Right ventricle myocardium inferior (tissue), 1 donor: ENCODE measurements around the gene CAMSAP2. TPM values are rescaled to one million over a fixed set of nuclear protein-coding genes. Genes with fewer than 3 reads are reported as not detected.

ENCODE experiments used
- ATAC-seq: fragments of 200-7000 bp; cut with Tn5 transposase; one replicate; pipeline ENCODE4 v1.9.1; 2020; ENCODE audit warnings: mild to moderate bottlenecking, moderate library complexity
- DNase-seq: peaks from one replicate; pipeline ENCODE4 v3.0.0; 2021; ENCODE audit errors: missing footprints
- intact Hi-C: fragments of 100-400 bp; cut with DNase I; formaldehyde crosslinking; loops from one replicate; pipeline ENCODE4 v1.11.0; 2022
- total RNA-seq: library from RNA; stranded (reverse); fragmentation: NEBNext Ultra II Directional; extraction: Animal tissue kit (Norgen Biotek cat#: 25700); gene quantifications from one replicate; pipeline ENCODE4 v1.2.1, GENCODE V29; 2021
- donor health status: DM: no; HTN: yes; CAD: no; lungs with severe emphysema.

The CAMSAP2 gene
- total RNA-seq, 1 donor from 2014 or later: 37.4 TPM

DNA sequence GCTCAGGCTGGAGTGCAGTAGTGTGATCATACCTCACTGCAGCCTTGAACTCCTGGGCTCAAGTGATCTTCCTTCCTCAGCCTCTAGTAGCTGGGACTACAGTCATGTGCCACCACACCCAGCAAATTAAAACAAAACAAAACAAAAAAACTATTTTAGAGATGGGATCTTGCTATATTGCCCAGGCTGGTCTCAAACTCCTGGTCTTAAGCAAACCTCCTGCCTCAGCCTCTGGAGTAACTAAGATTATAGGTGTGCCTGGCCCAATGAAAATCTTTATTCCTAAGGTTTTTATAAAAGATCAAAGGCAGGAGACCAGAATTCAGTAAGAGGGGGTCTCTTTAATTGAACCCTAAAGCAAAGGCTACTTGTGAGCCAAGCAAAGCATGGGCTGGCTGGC lies 166.1 kb downstream of the CAMSAP2 start:
- no peak for DNase-seq
- intact Hi-C loops: no loop called here
- ATAC-seq: no peak

DNA sequence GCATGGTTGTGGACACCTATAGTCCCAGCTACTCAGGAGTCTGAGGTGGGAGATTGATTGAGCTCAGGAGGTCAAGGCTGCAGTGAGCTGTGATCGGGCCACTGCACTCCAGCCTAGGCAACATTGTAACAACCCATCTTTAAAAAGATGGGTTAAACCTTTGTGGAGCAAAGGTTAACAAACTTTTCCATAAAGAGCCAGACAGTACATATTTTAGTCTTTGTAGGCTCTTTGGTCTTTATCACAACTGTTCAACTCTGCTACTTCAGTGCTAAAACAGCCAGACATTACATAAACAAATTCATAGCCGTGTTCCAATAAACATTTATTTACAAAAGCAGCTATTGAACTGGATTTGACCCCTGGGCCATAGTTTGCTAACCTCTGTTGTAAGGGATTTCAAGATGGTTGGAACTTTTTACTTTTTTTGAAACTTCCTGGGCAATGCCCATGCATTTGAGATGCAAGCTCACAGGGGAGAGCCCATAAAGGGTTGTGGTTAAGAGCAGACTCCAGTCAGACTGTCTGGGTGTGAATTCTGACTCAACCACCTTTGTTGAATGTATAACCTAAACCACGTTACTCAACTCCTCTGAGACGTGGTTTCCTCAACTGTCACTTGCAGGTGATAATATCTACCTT lies 166.8 kb downstream of the CAMSAP2 start:
- no peak for ATAC-seq
- intact Hi-C loops: no loop called here
- DNase-seq: no peak

DNA sequence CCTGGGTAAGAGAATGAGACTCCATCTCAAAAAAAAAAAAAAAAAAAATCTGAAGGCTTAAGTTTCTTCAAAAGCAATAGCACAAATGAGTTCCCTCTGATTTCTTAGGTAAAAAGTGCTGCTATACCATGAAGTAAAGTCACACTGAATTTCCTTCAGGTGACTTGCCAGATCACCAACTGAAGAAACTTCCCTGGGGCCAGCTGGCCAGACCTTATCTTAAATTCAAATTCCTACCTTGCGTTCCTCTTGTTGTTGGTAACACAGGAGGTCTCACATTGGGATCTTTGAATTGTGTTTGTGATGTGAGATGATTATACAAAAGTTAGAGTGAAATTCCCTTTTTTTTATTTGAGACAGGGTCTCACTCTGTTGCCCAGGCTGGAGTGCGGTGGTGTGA lies 167.8 kb downstream of the CAMSAP2 start:
- ATAC-seq (no peak), DNase-seq (no peak)
- intact Hi-C loops: no loop called here

DNA sequence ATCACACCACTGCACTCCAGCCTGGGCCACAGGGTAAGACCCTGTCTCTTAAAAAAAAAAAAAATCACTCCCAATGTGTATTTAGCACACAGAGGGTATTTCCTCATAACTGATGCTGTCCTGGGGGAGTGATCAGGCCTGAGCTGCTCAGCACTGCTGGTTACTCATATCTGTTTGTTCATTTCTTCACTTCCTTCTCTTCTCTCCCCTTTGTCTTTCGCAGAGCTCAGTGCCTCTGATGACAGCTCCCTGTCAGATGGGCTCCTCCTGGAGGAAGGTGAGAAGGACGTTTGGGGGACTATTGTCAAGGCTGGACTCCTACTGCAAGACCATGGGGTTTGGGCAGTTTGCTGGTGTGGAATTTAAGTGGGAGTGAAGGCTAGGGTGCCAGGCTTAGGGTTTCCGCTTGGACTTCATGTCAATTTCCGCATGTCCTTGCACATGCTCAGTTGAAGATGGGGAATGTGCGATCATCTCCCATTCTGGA lies 169.0 kb downstream of the CAMSAP2 start:
- intact Hi-C loops: no loop called here
- no peak for DNase-seq
- ATAC-seq: no peak

DNA sequence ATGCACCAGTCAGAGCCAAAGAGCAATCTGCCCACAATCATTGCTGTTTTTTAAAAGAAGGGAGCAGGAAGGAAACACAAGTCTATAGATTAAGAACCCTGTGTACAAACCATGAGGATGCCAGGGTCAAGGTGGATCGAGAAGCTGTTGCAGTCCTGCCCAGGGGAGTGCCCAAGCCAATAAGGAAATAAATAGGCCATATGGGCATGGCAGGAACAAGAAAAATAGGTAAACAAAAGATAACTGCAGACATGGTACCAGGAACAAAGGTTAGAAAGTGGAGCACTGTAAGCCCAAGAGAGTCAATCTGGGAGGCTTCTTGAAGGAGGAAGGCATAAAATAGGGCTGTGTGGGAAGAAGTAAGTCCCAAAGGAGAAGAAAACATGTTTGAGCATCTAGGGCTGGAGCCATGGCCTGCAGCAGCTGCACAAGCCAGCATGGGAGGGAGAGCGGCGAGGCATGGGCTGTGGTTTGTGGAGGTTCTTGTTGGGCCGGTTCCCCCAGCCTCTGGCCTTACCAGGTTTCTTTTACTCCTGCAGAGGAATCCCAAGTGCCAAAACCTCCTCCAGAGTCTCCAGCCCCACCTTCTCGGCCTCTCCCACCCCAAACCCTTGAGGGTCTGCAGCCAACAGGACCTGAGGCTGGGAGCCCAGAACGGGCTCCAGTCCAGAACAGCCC lies 169.6 kb downstream of the CAMSAP2 start:
- intact Hi-C loops: no loop called here
- ATAC-seq (no peak), DNase-seq (no peak)

DNA sequence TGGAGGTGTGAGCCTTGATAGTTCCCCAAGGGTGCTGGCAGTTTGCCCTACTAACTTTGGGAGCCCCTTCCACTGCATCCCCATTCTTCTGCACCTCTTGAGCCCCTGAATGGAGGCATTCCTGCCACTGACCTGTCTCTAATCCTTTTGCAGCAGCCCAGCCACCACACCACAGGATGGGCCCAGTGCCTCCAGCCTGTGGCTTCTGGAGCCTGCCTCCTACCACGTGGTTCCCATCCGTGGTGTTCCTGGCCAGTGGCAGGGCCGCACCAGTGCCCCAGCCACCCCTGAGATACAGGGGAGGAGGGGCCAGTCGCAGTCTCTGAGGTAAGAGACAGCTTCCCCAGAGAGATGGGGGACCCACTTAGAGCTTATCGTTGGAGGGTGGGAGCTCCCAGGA lies 170.4 kb downstream of the CAMSAP2 start:
- no peak for ATAC-seq

DNA sequence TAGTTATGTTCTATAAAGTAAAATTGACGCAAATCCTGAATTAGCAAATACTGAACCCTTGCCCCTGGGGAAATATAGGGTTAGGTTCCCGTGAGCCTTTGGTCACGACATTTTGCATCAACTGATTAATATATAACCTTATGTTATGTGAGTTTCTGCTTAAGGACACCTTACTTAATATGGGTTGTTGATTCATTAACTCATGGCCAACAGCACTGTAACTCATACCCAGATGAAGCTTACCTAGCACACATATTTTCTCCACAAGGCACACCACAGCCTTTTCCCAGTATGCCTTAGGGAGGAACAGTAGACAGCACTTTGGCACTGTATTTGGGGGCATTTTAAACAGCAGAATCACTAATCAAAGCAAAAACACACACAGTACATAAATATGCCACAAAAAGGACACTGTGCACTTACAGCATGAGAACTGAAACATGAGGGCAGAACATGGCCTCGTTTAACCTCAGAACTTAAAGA lies 171.1 kb downstream of the CAMSAP2 start:
- no peak for DNase-seq
- intact Hi-C loops: no loop called here
- no peak for ATAC-seq

More for the DNA sequence above, 170.4 kb downstream of the CAMSAP2 start:
- no peak for DNase-seq
- intact Hi-C loops: no loop called here

Other genes with a start within 250 kb of the CAMSAP2 start
- 0.11 TPM for gene KIF14, start 118.1 kb upstream of the CAMSAP2 start, total RNA-seq
- gene DDX59, start 69.0 kb upstream of the CAMSAP2 start, total RNA-seq: 12.7 TPM
- gene GPR25, start 134.1 kb downstream of the CAMSAP2 start, total RNA-seq: not detected
- not detected for gene INAVA, start 156.0 kb downstream of the CAMSAP2 start, total RNA-seq